ENCODE results near the gene DMXL2.

DMXL2 gene

DNA sequence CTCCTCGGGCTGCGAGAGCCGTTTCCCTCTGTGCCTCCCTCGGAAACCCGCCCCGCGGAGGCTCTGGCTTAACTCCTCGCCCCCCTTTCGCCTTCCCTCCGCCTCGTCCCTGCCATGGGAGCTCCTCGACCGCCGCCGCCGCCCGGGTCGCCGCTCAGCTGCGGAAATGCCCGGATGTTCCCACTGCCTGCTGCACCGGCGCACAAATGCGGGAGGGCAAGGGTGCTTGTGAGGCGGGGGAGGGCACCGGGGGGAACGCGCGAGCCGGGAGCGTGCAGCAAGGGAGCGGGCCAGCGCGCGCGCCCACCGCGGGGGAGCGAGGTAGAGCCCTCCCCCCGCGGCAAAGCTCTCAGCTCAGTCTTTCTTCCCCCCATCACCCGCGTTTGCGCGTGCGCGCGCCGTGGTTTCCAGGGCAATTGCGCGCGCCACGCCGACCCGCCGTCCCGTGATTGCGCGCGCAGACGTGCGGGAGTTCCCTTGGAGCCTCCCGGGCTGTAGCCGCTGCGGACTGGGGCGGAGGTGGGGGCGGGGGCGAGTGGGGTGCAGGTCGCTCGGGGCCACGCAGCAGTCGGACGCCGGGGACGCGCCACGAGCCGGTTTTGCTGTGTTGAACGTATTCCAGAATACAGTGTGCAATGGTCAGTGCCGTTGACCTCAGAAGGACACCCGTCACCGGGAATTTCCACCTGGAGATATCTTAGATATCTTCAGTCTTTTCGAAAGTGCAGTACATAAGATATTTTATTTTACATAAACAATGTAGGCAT lies at the start of gene DMXL2:
DMXL2 (minus strand) TSS at position 168 of the 767 bp plus-strand sequence. CDS start 226 bp downstream, outside the sequence.
- TF ChIP-seq CTCF (IDR thresholded peaks at IDR 0.05; ENCODE audit: insufficient read depth, low read length, poor library complexity, severe bottlenecking), result no peak
- TF ChIP-seq EZH2phosphoT487 (conservative IDR thresholded peaks at IDR 0.05; ENCODE audit: low read length), result no peak
- Histone ChIP-seq H3K79me2 (ENCODE audit: insufficient read depth, low read length) (no peaks in the 10 kb centered on the region), H3F3A (ENCODE audit: insufficient read depth) (peaks cover 8% of the 10 kb centered on the region; the same call in 1 of the 2 replicates), H3K4me2 (ENCODE audit: low read depth, low read length, poor library complexity, severe bottlenecking) (peak within 1 kb of the TSS; percentile 68), H3K9me3 (ENCODE audit: insufficient read depth, low read length) (no peaks in the 10 kb centered on the region), H4K20me1 (ENCODE audit: low read depth, low read length) (0 out of 2 replicates have a peak, but pooled peaks cover 3% of the 10 kb centered on the region), H3K27ac (ENCODE audit: low read depth, low read length) (no peak within 1 kb of the TSS), H3K27me3 (ENCODE audit: low read length) (no peaks in the 10 kb centered on the region), H3K4me3 (ENCODE audit: insufficient read depth, low read length, poor library complexity, severe bottlenecking) (peak within 1 kb of the TSS; percentile 68), H3K9me2 (replicated peaks; ENCODE audit: insufficient read depth, low read length) (no peaks in the 10 kb centered on the region), H3K36me3 (ENCODE audit: low read length) (no peaks in the 10 kb centered on the region), H3K9ac (ENCODE audit: low read length) (peak within 1 kb of the TSS; percentile 66), H2AFZ (ENCODE audit: low read depth, low read length, severe bottlenecking) (peak within 1 kb of the TSS; percentile 92)

- H3K27me3 ChIP-seq (ENCODE audit: low read length), result no peaks in the 10 kb centered on the region
- H3K9ac ChIP-seq (ENCODE audit: low read length), result no peak overlapping the region
- no peak overlapping the region for H3K27ac ChIP-seq (ENCODE audit: low read depth, low read length)
- no peaks in the 10 kb centered on the region for H3K9me2 ChIP-seq (replicated peaks; ENCODE audit: insufficient read depth, low read length)
- H3F3A ChIP-seq (ENCODE audit: insufficient read depth), result no peaks in the 10 kb centered on the region
- H2AFZ ChIP-seq (ENCODE audit: low read depth, low read length, severe bottlenecking), result no peak overlapping the region
- TF ChIP-seq EZH2phosphoT487 (conservative IDR thresholded peaks at IDR 0.05; ENCODE audit: low read length) (no peak), CTCF (IDR thresholded peaks at IDR 0.05; ENCODE audit: insufficient read depth, low read length, poor library complexity, severe bottlenecking) (no peak)
- H3K36me3 ChIP-seq (ENCODE audit: low read length), result no peaks in the 10 kb centered on the region
- no peaks in the 10 kb centered on the region for H4K20me1 ChIP-seq (ENCODE audit: low read depth, low read length)
- no peak overlapping the region for H3K4me2 ChIP-seq (ENCODE audit: low read depth, low read length, poor library complexity, severe bottlenecking)
- no peaks in the 10 kb centered on the region for H3K79me2 ChIP-seq (ENCODE audit: insufficient read depth, low read length)
- H3K4me3 ChIP-seq (ENCODE audit: insufficient read depth, low read length, poor library complexity, severe bottlenecking), result no peak overlapping the region
- H3K9me3 ChIP-seq (ENCODE audit: insufficient read depth, low read length), result no peaks in the 10 kb centered on the region
Observed at GRCh38 chr15:51672155-51672687, 49.6 kb upstream of the DMXL2 start.

- Histone ChIP-seq H3K4me2 (ENCODE audit: low read depth, low read length, poor library complexity, severe bottlenecking) (no peak overlapping the region), H3K9ac (ENCODE audit: low read length) (no peak overlapping the region), H2AFZ (ENCODE audit: low read depth, low read length, severe bottlenecking) (no peak overlapping the region), H3K36me3 (ENCODE audit: low read length) (no peaks in the 10 kb centered on the region), H4K20me1 (ENCODE audit: low read depth, low read length) (no peaks in the 10 kb centered on the region), H3K4me3 (ENCODE audit: insufficient read depth, low read length, poor library complexity, severe bottlenecking) (no peak overlapping the region), H3K79me2 (ENCODE audit: insufficient read depth, low read length) (no peaks in the 10 kb centered on the region), H3K27me3 (ENCODE audit: low read length) (no peaks in the 10 kb centered on the region), H3F3A (ENCODE audit: insufficient read depth) (no peaks in the 10 kb centered on the region), H3K9me3 (ENCODE audit: insufficient read depth, low read length) (no peaks in the 10 kb centered on the region), H3K9me2 (replicated peaks; ENCODE audit: insufficient read depth, low read length) (no peaks in the 10 kb centered on the region), H3K27ac (ENCODE audit: low read depth, low read length) (no peak overlapping the region)
- TF ChIP-seq CTCF (IDR thresholded peaks at IDR 0.05; ENCODE audit: insufficient read depth, low read length, poor library complexity, severe bottlenecking), result no peak
- TF ChIP-seq EZH2phosphoT487 (conservative IDR thresholded peaks at IDR 0.05; ENCODE audit: low read length), result no peak
Observed at GRCh38 chr15:51669381-51669780, 46.8 kb upstream of the DMXL2 start.

All from SU-DHL-6 (cell line).